Stimulated activated CD4-positive, alpha-beta T cell treated with anti-CD3 and anti-CD28 coated beads, TNF-alpha, amount 100 ng/mL, for 48 hours (primary cell): ENCODE results near the gene NWD2.
"Not testable (repeated sequence)": the region's sequence is repeated elsewhere in the genome, so short reads cannot be mapped to it uniquely, and the experiment has no call there.

Experiments used
- DNase-seq, 3 donors: peaks; one replicate each; pipeline ENCODE4 v3.0.0-alpha.2; 2020; ENCODE audit warnings: low read depth in 3 of 3

The NWD2 gene, protein sequence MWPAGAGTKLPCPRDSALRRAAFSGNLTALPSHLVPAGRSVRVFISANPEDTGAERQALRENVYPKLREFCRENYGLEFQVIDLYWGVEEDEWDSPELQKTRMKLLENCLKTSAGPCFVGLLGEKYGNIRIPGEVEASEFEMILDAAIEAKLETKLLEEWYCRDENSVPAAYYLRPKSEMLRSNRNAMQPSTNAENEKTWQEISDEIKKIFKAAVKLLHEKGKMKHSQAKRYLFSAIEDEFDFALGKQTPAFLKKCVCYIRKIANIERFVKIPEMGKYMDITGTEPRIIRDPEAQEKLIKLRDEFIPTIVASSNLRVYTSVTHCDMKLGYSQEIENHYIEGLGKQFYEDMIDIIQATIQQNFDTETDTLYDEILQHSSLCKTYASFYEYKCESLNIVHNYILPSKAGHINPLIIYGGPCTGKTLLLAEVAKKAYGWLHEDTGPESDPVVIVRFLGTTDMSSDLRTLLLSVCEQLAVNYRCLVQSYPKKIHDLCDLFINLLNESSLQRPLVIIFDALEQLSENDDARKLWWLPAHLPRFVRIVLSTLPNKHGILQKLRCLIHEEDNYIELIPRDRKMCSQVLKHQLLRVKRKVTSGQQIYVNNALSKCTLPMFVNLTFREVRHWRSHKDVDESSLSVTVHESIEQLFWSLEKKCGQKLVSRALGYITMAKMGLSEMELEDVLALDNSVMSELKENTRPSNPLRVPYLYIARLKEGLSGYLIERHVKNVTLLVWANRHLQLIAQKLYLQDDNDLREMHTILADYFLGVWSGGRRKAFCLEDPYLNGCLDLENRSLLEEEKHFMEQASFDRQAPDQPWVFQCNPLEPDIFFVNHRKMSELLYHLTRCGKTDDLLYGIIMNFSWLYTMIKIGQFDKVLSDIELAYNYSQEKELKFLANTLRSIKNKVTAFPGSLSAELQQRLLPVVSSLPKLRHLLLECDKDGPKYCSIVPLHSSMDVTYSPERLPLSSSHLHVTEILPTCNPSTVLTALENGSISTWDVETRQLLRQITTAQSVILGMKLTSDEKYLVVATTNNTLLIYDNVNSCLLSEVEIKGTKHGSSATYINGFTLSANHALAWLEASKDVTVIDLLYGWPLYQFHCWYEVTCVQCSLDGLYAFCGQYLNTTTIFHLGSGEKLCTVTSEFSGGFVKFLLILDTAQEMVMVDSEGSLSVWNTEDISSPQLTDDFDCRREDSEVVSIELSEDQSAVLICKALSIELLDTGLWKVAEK (N-terminal part only)

GRCh38 chr4:37244583-37245390, at the start of gene NWD2:
Gene NWD2, plus strand, starts transcription at chr4:37244743. Its CDS starts 325 bp downstream, at chr4:37245068.
- DNase-seq, result no peak

GRCh38 chr4:37197899-37198298, 46.6 kb upstream of the NWD2 start:
- DNase-seq, result no peak

DNA sequence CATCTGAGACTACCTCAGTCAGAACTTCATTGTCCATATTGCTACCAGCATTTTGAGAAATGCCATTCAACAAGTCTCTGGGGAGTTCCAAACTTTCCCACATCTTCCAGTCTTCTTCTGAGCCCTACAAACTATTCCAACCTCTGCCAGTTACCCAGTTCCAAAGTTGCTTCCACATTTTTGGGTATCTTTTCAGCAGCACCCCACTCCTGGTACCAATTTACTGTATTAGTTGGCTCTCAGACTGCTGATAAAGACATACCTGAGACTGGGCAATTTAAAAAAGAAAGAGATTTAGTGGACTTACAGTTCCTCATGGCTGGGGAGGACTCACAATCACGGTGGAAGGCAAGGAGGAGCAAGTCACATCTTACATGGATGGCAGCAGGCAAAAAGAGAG, 39.8 kb upstream of the NWD2 start:
- DNase-seq, result not testable (repeated sequence)

DNA sequence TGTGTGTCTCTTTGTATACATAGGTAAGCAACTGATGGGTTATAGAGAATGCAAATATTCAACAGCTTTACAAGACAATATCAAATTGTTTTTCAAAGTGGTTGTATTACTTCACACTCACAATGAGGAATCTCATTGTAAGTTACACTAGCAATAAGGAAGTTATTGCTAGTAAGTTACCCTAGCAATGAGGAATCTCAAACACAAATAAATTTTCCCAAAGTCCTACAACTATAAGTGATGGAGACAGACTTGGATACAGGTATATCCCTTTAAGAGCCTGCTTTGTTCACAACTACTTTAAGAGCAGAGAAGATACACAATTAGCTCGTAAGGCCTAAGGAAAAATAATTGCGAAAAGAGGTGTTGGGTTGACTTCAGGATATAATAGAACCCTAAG, 28.3 kb upstream of the NWD2 start:
- no peak for DNase-seq

DNA sequence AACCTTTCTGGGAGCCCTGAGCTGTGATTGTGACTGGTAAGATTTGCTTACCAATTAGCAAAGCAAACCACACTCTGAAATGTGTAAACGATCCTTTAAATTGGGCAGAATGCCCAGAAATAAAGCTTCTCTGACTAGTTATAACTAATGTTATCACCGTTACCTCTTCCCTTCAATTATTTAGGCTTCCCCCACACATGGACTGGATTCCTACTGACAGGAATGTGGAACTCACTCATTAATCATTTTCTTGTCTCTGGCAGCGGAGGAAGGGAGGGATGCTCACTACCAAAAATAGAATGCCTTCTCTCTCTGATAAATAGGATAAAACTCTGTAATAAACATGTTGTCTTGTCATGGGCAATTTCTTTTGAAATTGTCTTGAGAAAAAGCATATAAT, 25.3 kb upstream of the NWD2 start:
- DNase-seq, result no peak

GRCh38 chr4:37219990-37220389, 24.6 kb upstream of the NWD2 start:
- no peak for DNase-seq

GRCh38 chr4:37220685-37221084, 23.9 kb upstream of the NWD2 start:
- DNase-seq, result no peak

- no peak for DNase-seq
Measured at GRCh38 chr4:37223732-37224131, 20.8 kb upstream of the NWD2 start.

DNA sequence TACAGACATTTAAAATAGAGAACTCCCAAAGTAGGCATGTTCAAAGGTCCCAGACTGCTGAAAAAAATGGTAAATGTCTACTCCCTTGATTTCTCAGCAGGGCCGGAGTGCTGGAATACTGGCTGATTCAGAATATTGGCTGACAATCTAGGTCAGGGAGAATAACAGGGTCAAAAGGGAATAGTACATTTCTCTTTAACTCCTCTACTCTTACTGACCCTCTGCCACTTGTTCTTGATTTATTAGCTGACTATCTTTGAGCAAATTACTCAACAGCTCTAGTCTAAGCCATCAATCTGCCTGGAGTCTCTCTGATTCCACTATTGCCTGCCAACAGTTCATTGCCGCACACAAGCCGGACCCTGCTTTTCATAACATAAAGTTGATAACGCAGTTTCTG, 19.7 kb upstream of the NWD2 start:
- DNase-seq, result no peak

- no peak for DNase-seq
Measured at GRCh38 chr4:37225778-37226177, 18.8 kb upstream of the NWD2 start.

DNA sequence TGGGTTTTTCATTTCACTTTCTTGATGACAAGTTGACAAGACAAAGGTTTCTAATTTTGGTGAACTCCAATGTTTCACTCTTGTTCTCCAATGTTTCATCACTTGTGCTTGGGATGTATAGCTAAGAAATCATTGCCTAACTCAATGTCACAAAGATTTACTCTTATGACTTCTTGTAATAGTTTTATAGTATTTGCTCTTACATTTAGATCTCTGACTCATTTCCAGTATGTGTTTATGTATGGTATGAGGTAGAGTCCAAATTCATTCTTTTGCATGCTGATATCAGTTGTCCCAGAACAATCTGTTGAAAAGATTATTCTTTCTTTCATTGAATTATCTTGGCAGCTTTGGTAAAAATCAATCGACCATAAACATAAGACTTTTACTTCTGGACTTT, 12.2 kb upstream of the NWD2 start:
- DNase-seq, result no peak

GRCh38 chr4:37236165-37236564, 8.4 kb upstream of the NWD2 start:
- no peak for DNase-seq

- DNase-seq, result no peak
Measured at GRCh38 chr4:37241647-37242046, 2.9 kb upstream of the NWD2 start.

- DNase-seq, result no peak
Measured at GRCh38 chr4:37243051-37243450, 1.5 kb upstream of the NWD2 start.

DNA sequence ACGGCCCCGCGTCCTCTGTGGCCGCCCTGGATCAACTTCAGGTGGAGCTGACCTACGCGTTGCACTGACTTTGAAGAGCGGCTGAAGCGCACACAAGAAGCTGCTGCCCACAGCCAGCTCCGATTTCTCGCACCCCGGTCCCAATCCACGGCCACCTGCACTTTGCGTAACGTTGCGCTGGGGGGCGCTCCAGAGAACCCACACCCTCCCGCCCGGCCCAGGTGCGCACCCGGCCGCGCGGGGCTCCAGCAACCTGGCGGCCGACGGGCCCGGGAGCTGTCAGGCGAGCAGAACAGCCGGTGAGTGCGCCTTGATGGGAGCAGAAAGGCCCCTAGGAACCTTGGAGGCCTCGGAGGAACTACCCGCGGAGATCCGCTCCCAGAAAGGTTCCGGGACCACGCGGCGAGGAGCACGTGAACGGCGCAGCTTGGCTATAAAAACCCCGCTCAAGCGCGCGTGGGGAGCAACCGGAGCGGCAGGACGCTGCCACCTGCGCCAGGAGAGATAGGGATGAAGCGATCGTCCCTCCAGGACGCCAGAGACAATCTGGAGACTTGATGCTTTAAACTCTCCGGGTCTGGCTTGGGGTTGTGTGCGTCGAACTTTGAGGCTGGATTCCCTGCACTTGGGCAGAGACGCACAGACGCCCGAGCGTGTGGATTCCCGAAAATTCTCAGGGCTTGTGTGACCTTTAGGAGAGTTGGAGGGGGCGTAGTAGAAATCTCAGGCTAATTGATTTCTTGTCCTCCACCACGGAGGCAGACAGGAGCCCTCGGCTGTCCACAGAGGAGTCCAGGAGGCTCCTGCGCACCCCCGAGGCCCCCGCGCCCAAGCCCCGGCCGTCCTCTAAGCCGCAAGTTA, 591 bp upstream of the NWD2 start:
- no peak for DNase-seq

DNA sequence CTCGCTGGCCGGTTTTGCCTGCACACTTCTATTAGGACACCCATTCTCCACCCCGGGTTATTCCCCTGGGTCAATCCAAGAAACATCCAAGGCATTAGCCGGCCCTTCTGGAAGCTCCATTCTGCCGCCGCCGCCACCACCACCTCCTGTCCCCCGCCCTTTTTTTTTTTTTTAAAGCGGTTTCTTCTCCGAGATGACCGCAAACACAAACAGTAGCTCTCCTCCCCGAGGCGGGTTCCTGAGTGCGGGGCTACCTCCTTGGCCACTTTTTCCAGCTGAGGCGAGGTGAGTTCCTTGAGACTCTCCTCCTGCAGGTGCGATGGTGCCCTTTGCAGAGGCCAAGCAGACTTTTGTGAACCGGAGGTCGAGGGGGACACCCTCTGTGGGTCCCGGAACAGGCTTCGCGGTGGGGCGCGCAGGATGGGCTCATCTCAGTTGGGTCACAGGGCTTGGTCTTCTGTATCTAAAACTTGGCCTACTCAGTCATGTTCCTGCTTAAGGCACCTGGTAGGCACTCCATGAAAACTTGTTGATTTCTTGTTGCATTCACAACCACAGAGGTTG, 930 bp downstream of the NWD2 start:
- no peak for DNase-seq

DNA sequence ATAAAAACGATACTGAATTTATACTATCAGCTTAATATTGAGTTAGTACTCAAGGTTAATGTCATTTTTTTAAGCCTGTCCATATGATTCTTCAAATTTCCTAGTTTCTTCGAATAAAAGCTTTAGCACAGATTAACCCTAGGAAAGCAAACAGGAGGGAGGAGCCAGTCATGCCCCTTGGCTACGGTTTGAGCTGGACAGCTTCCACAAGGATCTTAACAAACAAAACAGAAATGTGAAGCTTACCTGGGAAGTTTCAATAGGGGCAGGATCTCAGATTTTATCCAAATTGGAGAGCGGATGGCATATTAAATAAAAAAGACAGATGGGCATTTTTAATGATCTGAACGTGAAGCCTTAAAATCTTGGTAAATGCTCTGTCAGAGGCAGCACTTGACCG, 2.3 kb downstream of the NWD2 start:
- DNase-seq, result no peak

- DNase-seq, result no peak
Measured at GRCh38 chr4:37258221-37258620, 13.7 kb downstream of the NWD2 start.

GRCh38 chr4:37268319-37268718, 23.8 kb downstream of the NWD2 start:
- DNase-seq, result no peak

GRCh38 chr4:37279121-37279520, 34.6 kb downstream of the NWD2 start:
- no peak for DNase-seq
